ENCODE data around the gene CCNL2. TPM values are rescaled to one million over a fixed set of nuclear protein-coding genes. Genes with fewer than 3 reads are reported as not detected.

The CCNL2 gene
- total RNA-seq, 1 experiment from 2014 or later: 142 TPM

DNA sequence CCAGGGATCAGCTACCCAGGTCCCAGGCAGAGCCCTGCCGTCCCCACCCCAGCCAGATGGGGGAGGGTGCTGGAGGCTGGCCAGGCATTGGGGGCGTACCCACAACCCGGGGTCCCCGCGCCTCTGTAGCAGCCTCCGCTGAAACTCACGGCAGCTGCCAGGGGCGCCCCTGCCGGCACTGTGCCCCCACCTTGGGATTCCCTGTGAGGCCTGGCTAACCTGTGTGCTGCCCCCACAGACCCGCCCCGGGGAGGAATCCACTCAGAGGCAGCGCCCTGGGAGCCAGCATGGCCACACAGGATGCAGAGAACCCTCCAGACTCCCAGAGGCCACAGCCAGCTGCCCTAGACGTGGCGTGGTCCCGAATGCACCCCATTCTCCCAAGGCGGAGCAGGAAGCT is 53.8 kb downstream of the CCNL2 start:
- DNase-seq (ENCODE audit: low spot score) (no peak), ATAC-seq (no peak)
- Mint-ChIP-seq H3K4me3 (no peak overlapping the region), H3K27ac (no peak overlapping the region), H3K9me3 (peaks cover 8% of the 10 kb centered on the region), H3K27me3 (ENCODE audit: low read depth) (no peaks in the 10 kb centered on the region), H3K36me3 (peaks cover 13% of the 10 kb centered on the region), H3K4me1 (peaks cover 7% of the 10 kb centered on the region)
- TF ChIP-seq E2F4 (CRISPR knock-in tag; IDR thresholded peaks at IDR 0.05; ENCODE audit: borderline replicate concordance, low read depth) (no peak), RELA (CRISPR knock-in tag; IDR thresholded peaks at IDR 0.05; ENCODE audit: borderline replicate concordance) (no peak), STAT6 (CRISPR knock-in tag; conservative IDR thresholded peaks at IDR 0.05; ENCODE audit: low read depth) (no peak), NR1H2 (CRISPR knock-in tag; IDR thresholded peaks at IDR 0.05) (no peak), CREM (CRISPR knock-in tag; IDR thresholded peaks at IDR 0.05) (no peak), ZBTB21 (CRISPR knock-in tag; IDR thresholded peaks at IDR 0.05; ENCODE audit: borderline replicate concordance) (no peak), RORB (CRISPR knock-in tag; IDR thresholded peaks at IDR 0.05) (no peak), CBFB (CRISPR knock-in tag; IDR thresholded peaks at IDR 0.05; ENCODE audit: low read depth) (no peak), ETV6 (CRISPR knock-in tag; IDR thresholded peaks at IDR 0.05) (no peak), IRF2 (CRISPR knock-in tag; IDR thresholded peaks at IDR 0.05; ENCODE audit: borderline replicate concordance, low read depth) (no peak), ZNF512 (CRISPR knock-in tag; IDR thresholded peaks at IDR 0.05; ENCODE audit: borderline replicate concordance) (no peak)
- TF ChIP-seq, protein P1, sequence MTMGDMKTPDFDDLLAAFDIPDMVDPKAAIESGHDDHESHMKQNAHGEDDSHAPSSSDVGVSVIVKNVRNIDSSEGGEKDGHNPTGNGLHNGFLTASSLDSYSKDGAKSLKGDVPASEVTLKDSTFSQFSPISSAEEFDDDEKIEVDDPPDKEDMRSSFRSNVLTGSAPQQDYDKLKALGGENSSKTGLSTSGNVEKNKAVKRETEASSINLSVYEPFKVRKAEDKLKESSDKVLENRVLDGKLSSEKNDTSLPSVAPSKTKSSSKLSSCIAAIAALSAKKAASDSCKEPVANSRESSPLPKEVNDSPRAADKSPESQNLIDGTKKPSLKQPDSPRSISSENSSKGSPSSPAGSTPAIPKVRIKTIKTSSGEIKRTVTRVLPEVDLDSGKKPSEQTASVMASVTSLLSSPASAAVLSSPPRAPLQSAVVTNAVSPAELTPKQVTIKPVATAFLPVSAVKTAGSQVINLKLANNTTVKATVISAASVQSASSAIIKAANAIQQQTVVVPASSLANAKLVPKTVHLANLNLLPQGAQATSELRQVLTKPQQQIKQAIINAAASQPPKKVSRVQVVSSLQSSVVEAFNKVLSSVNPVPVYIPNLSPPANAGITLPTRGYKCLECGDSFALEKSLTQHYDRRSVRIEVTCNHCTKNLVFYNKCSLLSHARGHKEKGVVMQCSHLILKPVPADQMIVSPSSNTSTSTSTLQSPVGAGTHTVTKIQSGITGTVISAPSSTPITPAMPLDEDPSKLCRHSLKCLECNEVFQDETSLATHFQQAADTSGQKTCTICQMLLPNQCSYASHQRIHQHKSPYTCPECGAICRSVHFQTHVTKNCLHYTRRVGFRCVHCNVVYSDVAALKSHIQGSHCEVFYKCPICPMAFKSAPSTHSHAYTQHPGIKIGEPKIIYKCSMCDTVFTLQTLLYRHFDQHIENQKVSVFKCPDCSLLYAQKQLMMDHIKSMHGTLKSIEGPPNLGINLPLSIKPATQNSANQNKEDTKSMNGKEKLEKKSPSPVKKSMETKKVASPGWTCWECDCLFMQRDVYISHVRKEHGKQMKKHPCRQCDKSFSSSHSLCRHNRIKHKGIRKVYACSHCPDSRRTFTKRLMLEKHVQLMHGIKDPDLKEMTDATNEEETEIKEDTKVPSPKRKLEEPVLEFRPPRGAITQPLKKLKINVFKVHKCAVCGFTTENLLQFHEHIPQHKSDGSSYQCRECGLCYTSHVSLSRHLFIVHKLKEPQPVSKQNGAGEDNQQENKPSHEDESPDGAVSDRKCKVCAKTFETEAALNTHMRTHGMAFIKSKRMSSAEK (CRISPR knock-in tag; IDR thresholded peaks at IDR 0.05; ENCODE audit: borderline replicate concordance): no peak
- TF ChIP-seq, protein P2, sequence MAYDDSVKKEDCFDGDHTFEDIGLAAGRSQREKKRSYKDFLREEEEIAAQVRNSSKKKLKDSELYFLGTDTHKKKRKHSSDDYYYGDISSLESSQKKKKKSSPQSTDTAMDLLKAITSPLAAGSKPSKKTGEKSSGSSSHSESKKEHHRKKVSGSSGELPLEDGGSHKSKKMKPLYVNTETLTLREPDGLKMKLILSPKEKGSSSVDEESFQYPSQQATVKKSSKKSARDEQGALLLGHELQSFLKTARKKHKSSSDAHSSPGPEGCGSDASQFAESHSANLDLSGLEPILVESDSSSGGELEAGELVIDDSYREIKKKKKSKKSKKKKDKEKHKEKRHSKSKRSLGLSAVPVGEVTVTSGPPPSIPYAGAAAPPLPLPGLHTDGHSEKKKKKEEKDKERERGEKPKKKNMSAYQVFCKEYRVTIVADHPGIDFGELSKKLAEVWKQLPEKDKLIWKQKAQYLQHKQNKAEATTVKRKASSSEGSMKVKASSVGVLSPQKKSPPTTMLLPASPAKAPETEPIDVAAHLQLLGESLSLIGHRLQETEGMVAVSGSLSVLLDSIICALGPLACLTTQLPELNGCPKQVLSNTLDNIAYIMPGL (CRISPR knock-in tag; IDR thresholded peaks at IDR 0.05): no peak
- ChIA-PET CTCF (interaction anchor here (0.8 to 1.4 kb wide), 5 partner anchors 8 to 159 kb away, joined by 3 to 4 read pairs (median 3); no protein-coding TSS in a partner anchor), POLR2A (no interaction called here)

Measured in WTC11 (cell line).